NCI-H1694 treated with DMSO at 0.1 percent for 48 hours (cell line): Measurements from ENCODE around the gene GLS.

ENCODE experiments used
- DNase-seq: peaks from one replicate; lab custom pipeline; 2025; lab: John Stamatoyannopoulos, UW

GLS gene

GRCh38 chr2:190972213-190972612 is 91.6 kb downstream of the GLS start:
- no peak for DNase-seq

GRCh38 chr2:190972846-190973245 is 92.2 kb downstream of the GLS start:
- no peak for DNase-seq

- no peak for DNase-seq
These were observed 92.6 kb downstream of the GLS start for GRCh38 chr2:190973262-190973661.

- no peak for DNase-seq
These were observed 93.4 kb downstream of the GLS start for GRCh38 chr2:190973726-190974628.

GRCh38 chr2:190974629-190975361 is 94.2 kb downstream of the GLS start:
- DNase-seq = no peak

GRCh38 chr2:190976521-190976920 is 95.9 kb downstream of the GLS start:
- DNase-seq = no peak

- DNase-seq = no peak
These were observed 96.9 kb downstream of the GLS start for GRCh38 chr2:190977505-190977904.

- no peak for DNase-seq
These were observed 97.9 kb downstream of the GLS start for GRCh38 chr2:190978389-190979053.

- DNase-seq = no peak
These were observed 99.4 kb downstream of the GLS start for GRCh38 chr2:190979906-190980629.

GRCh38 chr2:190980630-190981209 is 100.1 kb downstream of the GLS start:
- no peak for DNase-seq

- no peak for DNase-seq
These were observed 100.7 kb downstream of the GLS start for GRCh38 chr2:190981333-190981732.

- DNase-seq = no peak
These were observed 101.1 kb downstream of the GLS start for GRCh38 chr2:190981733-190982132.

GRCh38 chr2:190982262-190983034 is 101.8 kb downstream of the GLS start:
- no peak for DNase-seq

- no peak for DNase-seq
These were observed 104.0 kb downstream of the GLS start for GRCh38 chr2:190984595-190984994.

GRCh38 chr2:190986221-190986953 is 105.8 kb downstream of the GLS start:
- DNase-seq = no peak

- DNase-seq = no peak
These were observed 106.5 kb downstream of the GLS start for GRCh38 chr2:190987116-190987515.

- no peak for DNase-seq
These were observed 107.3 kb downstream of the GLS start for GRCh38 chr2:190987938-190988337.

- no peak for DNase-seq
These were observed 108.3 kb downstream of the GLS start for GRCh38 chr2:190988910-190989309.

GRCh38 chr2:190990132-190990531 is 109.5 kb downstream of the GLS start:
- no peak for DNase-seq

- no peak for DNase-seq
These were observed 112.6 kb downstream of the GLS start for GRCh38 chr2:190993292-190993643.
